Measurements from ENCODE around the gene FN3KRP. TPM values are rescaled to one million over a fixed set of nuclear protein-coding genes. Genes with fewer than 3 reads are reported as not detected.

The FN3KRP gene
- polyA plus RNA-seq, 3 donors: 16.5 to 24.8 (median 23.2) TPM

- no peak for TF ChIP-seq CTCF (IDR thresholded peaks at IDR 0.05)
- Histone ChIP-seq H3K4me1 (ENCODE audit: control insufficient read depth in 1 of 2, insufficient read depth in 2 of 2, low read length in 2 of 2) (no peaks in the 10 kb centered on the region), H3K79me2 (ENCODE audit: insufficient read depth, low read length) (no peaks in the 10 kb centered on the region), H3K27ac (ENCODE audit: low read depth in 1 of 2, low read length in 2 of 2) (no peak overlapping the region), H3K4me2 (replicated peaks; ENCODE audit: extremely low read depth, low read length, poor library complexity, severe bottlenecking) (no peak overlapping the region), H2AFZ (ENCODE audit: insufficient read depth, low read depth, low read length, poor library complexity, severe bottlenecking) (no peak overlapping the region), H3K4me3 (replicated peaks in 1 of 3; ENCODE audit: low read depth in 2 of 3, low read length in 3 of 3) (no peak overlapping the region), H3K36me3 (replicated peaks in 1 of 2; ENCODE audit: control insufficient read depth in 1 of 2, insufficient read depth in 2 of 2, low read length in 2 of 2) (no peaks in the 10 kb centered on the region), H3K9ac (ENCODE audit: insufficient read depth, low read length, poor library complexity, severe bottlenecking) (no peak overlapping the region), H3K27me3 (ENCODE audit: control insufficient read depth in 2 of 2, insufficient read depth in 2 of 2, low read length in 2 of 2) (no peaks in the 10 kb centered on the region), H3K9me3 (replicated peaks in 1 of 2; ENCODE audit: control insufficient read depth in 1 of 2, insufficient read depth in 1 of 2, low read length in 2 of 2) (no peaks in the 10 kb centered on the region), H4K20me1 (ENCODE audit: insufficient read depth, low read length) (no peaks in the 10 kb centered on the region)
- 94% methylated on average over 16 of the region's 18 CpGs for whole genome bisulfite sequencing (ENCODE audit: insufficient coverage)
- H3K9me3 Mint-ChIP-seq: peaks cover 0 to 1% (median 0%) of the 10 kb centered on the region in 7 donors
- H3K27ac Mint-ChIP-seq: no peak overlapping the region
- H3K36me3 Mint-ChIP-seq: no peaks in the 10 kb centered on the region
- no peak for DNase-seq
- H3K27me3 Mint-ChIP-seq (ENCODE audit: low read depth in 3 of 3): peaks cover 0 to 4% (median 4%) of the 10 kb centered on the region in 3 donors
- no peak overlapping the region for H3K4me3 Mint-ChIP-seq
- intact Hi-C loops (cut with micrococcal nuclease): no loop called here
- peaks cover 4% of the 10 kb centered on the region for H3K4me1 Mint-ChIP-seq
Measured at GRCh38 chr17:82705756-82706155, 10.8 kb upstream of the FN3KRP start.

- intact Hi-C loops (cut with micrococcal nuclease): no loop called here
- no peaks in the 10 kb centered on the region for H3K79me2 ChIP-seq (ENCODE audit: insufficient read depth, low read length)
- peaks cover 0 to 1% (median 0%) of the 10 kb centered on the region in 7 donors for H3K9me3 Mint-ChIP-seq
- H2AFZ ChIP-seq (ENCODE audit: insufficient read depth, low read depth, low read length, poor library complexity, severe bottlenecking): no peak overlapping the region
- H3K4me3 ChIP-seq (replicated peaks in 1 of 3; ENCODE audit: low read depth in 2 of 3, low read length in 3 of 3): no peak overlapping the region
- no peak overlapping the region for H3K27ac Mint-ChIP-seq
- H3K4me3 Mint-ChIP-seq: no peak overlapping the region
- H4K20me1 ChIP-seq (ENCODE audit: insufficient read depth, low read length): no peaks in the 10 kb centered on the region
- H3K9ac ChIP-seq (ENCODE audit: insufficient read depth, low read length, poor library complexity, severe bottlenecking): no peak overlapping the region
- peaks cover 4% of the 10 kb centered on the region for H3K4me1 Mint-ChIP-seq
- no peaks in the 10 kb centered on the region for H3K36me3 Mint-ChIP-seq
- TF ChIP-seq CTCF (IDR thresholded peaks at IDR 0.05): no peak
- no peaks in the 10 kb centered on the region for H3K27me3 ChIP-seq (ENCODE audit: control insufficient read depth in 2 of 2, insufficient read depth in 2 of 2, low read length in 2 of 2)
- DNase-seq: no peak
- 100% methylated on average over 1 of the region's 9 CpGs for WGBS (ENCODE audit: insufficient coverage)
- no peak overlapping the region for H3K27ac ChIP-seq (ENCODE audit: low read depth in 1 of 2, low read length in 2 of 2)
- H3K4me1 ChIP-seq (ENCODE audit: control insufficient read depth in 1 of 2, insufficient read depth in 2 of 2, low read length in 2 of 2): no peaks in the 10 kb centered on the region
- H3K27me3 Mint-ChIP-seq (ENCODE audit: low read depth in 3 of 3): peaks cover 0 to 4% (median 4%) of the 10 kb centered on the region in 3 donors
- H3K9me3 ChIP-seq (replicated peaks in 1 of 2; ENCODE audit: control insufficient read depth in 1 of 2, insufficient read depth in 1 of 2, low read length in 2 of 2): no peaks in the 10 kb centered on the region
- no peak overlapping the region for H3K4me2 ChIP-seq (replicated peaks; ENCODE audit: extremely low read depth, low read length, poor library complexity, severe bottlenecking)
- H3K36me3 ChIP-seq (replicated peaks in 1 of 2; ENCODE audit: control insufficient read depth in 1 of 2, insufficient read depth in 2 of 2, low read length in 2 of 2): no peaks in the 10 kb centered on the region
Measured at GRCh38 chr17:82709024-82709675, 7.4 kb upstream of the FN3KRP start.

All from CD14-positive monocyte (primary cell).